ENCODE measurements around the gene VAPB.
"Not testable (repeated sequence)": the region's sequence is repeated elsewhere in the genome, so short reads cannot be mapped to it uniquely, and the experiment has no call there.

VAPB gene, protein sequence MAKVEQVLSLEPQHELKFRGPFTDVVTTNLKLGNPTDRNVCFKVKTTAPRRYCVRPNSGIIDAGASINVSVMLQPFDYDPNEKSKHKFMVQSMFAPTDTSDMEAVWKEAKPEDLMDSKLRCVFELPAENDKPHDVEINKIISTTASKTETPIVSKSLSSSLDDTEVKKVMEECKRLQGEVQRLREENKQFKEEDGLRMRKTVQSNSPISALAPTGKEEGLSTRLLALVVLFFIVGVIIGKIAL

DNA sequence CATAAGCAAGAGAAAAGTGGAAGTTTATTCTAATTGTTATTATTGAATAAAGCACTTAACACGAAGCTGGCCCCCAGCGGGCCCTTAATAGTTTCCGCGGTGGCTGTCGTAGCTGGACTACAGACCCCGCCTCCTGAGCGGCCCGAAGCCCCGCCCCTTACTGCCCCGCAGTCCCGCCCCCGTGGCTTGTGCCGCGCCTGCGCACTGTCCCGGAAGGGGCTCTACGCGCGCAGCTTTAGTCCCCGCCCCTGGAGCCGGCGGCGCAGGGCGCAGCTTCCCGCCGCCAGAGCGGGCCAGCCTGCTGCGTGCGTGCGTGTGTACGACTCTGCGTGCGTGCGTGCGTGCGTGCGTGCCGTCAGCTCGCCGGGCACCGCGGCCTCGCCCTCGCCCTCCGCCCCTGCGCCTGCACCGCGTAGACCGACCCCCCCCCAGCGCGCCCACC lies at the start of gene VAPB:
TSS of gene VAPB (plus strand) at position 348 of the 442 bp plus-strand sequence. CDS start 231 bp downstream, outside the sequence.
- no peak for DNase-seq (ENCODE audit: low read depth, low spot score)

DNA sequence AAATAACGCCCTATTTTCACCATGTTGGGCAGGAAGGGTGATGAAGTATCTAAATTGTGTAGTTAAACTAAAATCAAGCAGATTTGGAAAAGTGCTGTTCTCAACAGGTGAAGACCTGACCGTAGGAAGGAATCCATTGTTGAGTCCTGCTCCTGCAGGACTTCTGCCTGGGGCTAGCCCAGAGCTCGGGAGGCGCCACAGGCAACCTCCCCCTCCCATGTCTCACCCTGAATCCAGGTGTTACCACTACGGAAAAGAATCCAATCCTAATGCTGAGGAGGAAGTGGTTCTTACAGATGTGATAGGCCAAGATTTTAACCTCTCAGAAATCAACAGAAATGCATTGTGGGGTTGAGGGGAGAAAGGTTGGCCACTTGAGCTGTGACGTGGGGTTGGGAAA lies 49.3 kb upstream of the VAPB start:
- DNase-seq (ENCODE audit: low read depth, low spot score): no peak

DNA sequence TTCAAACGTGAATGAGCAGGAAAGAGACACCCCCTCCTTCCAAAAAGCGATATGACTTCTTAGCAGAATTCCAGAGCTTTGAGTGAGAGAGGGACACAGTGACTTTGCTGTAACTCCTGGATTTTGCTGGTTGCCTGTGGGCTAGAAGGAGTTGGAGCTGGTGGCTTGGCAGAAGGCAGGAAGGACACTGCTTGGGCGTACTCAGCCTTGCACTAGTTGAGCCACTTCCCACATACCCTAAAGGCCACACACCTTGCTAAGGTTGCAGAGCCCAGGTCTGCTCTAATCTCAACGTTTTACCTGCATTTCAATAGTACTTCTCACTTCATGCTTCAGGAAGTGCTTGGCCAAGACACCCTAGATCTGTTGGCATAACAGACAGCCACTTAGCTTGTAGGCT lies 48.9 kb upstream of the VAPB start:
- no peak for DNase-seq (ENCODE audit: low read depth, low spot score)

DNA sequence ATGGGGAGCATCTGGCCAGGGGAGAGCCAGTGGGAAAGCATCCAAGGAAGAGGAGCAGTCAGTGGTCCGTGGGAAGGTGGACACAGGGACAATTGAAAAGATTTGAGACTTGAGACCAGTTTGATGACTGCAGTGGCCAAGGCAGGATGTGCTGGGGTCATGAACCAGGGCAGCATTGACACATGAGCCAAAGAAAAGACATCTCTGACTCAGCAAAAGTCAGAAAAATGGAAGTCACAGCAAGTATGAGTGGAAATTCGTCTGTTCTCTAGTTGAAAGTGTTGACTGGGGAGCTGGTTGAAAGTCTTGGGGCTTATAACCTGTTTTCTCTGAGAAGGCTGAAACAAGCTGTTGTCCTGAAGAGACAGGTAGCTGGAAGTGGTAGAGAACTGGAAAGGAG lies 48.2 kb upstream of the VAPB start:
- DNase-seq (ENCODE audit: low read depth, low spot score): no peak

DNA sequence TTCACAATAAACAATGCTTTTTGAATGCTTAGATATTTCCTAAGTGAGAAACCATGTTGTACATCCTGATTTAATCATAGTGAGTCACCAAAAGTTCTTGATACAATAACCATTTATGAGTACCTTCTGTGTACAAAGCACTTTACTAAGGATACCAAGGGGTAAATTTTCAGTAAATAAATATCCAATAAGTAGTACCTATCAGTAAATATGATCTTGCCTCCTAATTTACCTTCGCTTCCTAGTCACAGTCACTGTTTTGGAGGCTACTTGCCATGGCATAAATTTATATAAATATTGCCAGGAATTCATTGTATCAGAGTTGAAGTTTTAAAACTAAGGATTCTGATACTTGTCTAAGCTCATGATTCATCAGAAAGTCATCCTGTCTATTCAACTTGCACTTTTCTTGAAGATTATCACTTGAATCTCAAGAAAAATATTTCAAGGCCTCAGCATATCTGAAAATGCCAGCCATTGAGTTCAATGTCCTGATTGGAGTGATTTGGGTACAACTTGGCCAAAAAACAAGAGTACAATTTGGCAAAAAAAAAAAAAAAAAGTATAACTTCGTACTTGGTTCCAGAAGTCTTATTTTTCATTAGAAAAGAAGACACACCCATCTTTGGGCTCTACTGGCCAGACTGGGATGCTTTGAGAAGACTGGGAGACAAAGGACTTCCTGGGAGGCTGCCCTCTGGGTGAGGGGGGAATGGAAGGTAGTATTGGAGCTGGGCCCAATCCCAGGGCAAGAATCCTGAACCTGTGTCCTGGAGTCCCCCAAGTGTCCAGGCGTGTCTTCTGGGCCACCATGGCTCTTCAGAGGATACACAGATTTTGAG lies 46.7 kb upstream of the VAPB start:
- no peak for DNase-seq (ENCODE audit: low read depth, low spot score)

DNA sequence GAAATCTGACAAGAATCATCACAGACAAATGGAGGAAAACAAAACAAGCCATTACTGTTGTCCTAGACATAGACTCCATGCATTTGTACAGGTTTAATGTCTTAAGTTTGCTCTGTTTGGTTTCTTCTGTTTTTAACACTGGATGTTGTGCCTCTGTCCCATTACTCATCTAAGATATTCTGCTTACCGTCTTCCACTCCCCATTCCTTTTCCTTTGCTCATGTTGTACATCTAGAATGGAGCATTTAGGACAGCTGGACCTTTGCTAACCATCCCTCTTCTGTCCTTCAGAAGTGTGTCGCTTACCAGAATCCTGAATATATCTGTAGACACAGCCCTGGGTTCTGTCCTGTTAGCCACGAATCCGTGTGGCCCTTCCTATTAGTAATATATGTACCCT lies 44.3 kb upstream of the VAPB start:
- DNase-seq (ENCODE audit: low read depth, low spot score): no peak

DNA sequence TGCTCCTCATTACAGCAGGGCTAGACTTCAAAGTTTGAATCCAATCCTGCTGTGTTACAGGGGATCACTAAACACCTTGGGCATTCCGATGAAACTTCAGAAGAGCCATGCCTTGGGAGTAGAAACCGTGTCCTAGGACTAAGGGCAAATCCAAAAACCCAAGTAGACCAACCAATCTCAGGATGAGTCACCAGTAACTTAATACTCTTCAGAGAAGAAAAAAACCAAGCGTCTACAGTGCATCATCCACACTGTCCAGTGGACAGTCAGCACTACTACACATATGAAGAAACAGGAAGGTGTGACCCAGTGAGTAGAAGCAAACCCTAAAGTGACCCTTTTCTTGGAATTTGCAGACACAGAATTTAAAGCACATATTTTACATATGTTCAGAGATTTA lies 39.5 kb upstream of the VAPB start:
- no peak for DNase-seq (ENCODE audit: low read depth, low spot score)

DNA sequence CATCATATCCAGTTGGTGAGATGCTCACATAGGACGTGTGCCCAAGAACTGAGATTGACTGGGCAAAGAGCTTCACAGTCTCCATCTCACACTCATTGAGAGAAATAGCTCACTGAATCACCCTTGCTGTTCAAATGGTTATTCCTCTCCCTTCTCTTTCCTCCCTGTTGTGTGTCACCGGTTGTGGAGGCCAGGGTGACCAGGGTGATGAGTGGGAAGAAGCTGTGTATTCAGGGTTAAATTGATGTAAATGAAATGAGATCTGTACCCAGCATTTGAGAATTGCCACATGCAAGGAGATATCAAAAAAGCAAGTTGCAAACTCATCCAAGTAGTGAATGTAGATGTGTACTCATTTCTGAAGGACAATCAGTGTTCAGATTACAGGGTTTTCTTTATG lies 36.6 kb upstream of the VAPB start:
- DNase-seq (ENCODE audit: low read depth, low spot score): no peak

DNA sequence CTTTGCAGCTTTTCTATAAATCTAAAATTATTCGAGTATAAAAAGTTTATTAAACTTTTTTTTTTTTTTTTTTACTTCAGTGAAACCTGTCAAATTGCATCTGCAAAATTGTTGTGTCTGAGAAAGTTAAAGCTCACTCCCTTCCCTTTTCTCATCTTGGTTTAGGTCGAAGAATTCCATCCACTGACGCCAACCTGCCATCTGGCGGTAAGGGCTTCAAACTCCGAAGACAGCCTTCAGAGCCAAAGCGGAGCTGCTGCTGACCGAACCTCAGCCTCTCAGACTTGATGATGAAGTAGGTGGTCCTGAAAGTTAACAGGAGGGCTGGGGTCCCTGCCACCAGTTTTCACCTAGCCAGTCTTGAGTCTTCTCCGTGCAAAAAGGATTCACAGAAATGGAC lies 29.6 kb upstream of the VAPB start:
- no peak for DNase-seq (ENCODE audit: low read depth, low spot score)

DNA sequence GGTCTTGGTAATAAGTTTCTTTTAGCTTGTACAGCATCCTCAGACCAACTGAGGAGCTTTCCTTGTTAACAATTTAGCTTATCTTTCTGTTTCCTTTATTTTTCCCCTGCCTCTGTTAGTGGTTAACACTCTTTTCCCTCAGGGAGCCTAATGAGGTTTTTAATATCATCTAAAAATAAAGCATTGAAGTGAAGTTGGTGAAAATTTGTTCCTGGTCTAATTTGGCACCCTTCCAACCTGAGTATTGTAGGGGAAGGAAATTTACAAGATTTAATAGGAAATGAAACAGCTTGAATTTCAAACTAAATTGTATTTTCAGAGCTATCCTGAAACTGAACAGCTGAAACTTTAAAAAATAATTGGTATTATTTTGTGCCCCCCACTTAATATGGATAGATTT lies 28.1 kb upstream of the VAPB start:
- no peak for DNase-seq (ENCODE audit: low read depth, low spot score)

DNA sequence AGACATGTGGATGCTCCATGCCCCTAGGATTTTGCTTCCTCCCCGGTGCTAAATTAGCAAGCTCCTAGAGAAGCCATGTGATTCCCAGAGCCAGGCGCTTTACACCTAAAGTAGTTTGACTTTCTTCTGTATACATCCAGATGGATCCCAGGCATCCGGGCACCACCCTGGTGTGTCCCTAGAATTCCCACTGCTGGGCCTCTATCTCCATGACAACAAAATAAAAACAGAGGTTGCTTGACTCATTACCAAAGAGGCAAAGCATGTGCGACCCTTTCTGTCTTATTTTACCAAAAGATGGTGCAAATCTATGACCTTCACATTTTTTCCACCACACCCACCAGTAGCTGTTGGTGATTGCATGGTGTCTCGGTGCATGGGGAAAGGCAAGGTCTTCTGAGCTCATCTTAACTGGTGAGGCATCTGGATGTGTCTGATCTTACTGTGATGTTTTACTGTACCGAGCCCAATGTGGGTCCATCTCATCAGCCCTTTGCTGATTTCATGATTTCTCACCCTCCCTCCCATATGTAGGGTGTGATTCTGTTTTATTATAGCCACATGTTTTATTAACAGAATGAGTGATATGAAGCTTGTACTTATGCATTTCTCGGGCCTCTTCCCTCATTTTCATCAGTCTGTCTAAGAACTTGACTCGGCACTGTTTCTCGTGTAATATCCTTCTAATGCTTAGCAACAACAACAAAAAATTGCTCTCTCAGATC lies 27.4 kb upstream of the VAPB start:
- no peak for DNase-seq (ENCODE audit: low read depth, low spot score)

DNA sequence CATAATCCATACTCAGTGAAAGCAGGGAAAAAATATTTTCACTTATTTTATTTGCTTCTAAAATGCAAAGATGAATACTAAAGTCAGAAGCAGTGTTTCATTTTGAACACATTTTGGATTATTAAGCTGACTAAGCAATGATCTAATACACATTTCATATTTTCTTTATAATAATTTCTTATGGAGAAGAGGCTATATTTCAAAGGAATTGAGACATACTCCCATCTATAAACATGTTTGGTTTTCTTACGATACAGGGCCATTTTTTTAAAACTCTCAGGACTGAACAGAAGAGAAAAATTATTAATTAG lies 26.9 kb upstream of the VAPB start:
- DNase-seq (ENCODE audit: low read depth, low spot score): no peak

DNA sequence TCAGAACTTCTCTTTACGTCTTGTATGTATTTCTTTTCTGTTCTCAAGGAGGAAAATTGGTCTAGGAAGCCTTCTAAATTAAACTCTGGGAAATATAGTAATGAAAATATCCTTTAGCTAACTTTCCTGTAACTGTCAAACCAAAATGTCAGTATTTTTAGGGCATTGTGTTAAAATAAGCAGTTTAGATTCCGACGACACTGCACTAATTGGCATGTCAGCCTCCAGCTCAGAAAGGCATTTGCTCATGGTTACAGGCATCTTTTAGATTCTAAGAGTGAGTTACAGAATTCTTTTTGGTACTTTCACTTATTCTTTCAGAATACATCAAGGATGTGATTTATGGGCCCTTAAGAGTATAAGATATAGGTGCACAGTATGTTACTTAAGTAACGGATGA lies 26.1 kb upstream of the VAPB start:
- no peak for DNase-seq (ENCODE audit: low read depth, low spot score)

DNA sequence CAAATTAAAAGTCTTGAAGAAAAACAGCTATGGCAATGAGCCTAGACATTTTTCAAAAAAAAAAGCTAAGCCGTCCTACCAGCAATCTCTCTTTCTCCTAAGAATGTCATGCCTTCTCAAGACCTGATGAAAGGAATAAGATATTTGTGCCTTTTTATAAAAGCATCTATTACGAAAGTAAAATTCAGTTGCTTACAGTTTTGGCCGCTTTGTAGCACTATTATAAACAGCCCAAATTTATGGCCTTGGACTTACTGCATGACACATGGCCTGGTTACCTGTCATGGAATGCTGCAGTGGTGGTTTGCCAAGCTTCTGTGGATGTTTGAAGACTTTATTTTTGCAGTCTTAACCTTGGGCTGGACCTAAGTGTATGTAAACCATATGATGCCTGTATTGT lies 22.2 kb upstream of the VAPB start:
- no peak for DNase-seq (ENCODE audit: low read depth, low spot score)

DNA sequence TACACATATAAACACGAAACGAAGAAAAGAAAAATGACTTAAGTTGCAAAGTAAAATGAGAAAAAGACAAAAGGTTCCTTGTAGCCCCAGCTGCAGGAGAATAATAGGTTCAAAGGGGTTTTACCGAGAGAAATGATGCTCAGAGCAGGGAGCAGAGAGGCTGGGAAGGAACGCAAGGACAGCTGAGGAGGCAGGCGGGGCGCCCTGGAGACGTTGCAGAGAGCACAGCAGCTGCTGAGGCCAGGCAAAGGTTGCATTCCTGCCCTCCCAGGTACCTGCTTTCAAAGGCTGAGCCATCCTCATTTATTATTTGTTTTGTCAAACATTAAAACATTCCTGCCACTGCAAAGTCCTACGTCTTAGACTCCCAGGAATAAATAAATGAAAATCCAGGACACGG lies 16.2 kb upstream of the VAPB start:
- no peak for DNase-seq (ENCODE audit: low read depth, low spot score)

DNA sequence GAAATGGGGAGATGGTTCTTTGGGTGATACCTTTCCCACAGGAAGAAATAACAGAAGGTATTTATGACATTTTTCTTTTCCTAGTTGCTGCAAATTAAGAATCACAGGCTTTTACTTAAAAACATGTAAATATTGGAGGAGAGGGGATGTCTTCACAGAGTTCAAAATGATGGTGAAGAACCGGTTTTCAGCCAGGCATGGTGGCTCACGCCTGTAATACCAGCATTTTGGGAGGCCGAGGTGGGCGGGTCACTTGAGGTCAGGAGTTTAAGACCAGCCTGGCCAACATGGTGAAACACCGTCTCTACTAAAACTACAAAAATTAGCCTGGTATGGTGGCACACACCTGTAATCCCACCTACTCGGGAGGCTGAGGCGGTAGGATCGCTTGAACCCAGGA lies 15.7 kb upstream of the VAPB start:
- not testable (repeated sequence) for DNase-seq (ENCODE audit: low read depth, low spot score)

DNA sequence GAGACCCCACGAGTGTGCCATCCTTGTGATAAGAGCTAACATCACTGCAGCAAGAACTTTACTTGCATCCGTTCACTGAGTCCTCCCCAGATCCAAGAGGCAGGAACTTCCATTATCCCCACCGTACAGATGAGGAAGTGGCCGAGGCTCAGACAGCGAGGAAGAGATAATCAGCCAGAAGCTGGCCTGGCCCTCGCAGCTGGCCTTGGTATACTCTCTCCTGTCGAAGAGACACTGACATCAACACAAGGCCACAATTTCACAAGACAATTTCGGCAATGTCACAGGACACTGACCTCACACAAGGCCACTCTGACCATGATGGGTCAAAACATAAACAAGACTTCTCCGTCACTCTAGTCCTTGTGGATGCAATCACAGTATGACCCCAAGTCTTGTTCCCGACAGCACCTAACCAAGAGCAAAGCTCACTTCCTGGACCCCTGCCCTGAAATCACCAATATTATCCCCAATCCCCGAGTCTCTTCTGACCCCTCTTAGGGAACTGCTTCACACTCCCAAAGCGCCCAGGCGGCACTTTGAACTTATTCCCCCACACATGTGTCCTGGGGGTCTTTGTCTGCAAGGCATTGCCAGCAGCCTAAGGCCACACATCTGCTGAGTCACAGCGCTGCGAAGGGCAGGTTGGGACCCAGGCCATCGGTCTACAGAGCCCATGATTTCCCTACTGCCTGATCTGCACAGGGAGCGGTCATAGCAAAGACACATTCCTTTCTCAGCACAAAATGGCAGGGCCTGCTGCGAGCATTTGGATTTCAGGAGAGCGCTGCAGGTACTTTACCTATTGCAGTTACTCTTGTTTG lies 14.8 kb upstream of the VAPB start:
- no peak for DNase-seq (ENCODE audit: low read depth, low spot score)

DNA sequence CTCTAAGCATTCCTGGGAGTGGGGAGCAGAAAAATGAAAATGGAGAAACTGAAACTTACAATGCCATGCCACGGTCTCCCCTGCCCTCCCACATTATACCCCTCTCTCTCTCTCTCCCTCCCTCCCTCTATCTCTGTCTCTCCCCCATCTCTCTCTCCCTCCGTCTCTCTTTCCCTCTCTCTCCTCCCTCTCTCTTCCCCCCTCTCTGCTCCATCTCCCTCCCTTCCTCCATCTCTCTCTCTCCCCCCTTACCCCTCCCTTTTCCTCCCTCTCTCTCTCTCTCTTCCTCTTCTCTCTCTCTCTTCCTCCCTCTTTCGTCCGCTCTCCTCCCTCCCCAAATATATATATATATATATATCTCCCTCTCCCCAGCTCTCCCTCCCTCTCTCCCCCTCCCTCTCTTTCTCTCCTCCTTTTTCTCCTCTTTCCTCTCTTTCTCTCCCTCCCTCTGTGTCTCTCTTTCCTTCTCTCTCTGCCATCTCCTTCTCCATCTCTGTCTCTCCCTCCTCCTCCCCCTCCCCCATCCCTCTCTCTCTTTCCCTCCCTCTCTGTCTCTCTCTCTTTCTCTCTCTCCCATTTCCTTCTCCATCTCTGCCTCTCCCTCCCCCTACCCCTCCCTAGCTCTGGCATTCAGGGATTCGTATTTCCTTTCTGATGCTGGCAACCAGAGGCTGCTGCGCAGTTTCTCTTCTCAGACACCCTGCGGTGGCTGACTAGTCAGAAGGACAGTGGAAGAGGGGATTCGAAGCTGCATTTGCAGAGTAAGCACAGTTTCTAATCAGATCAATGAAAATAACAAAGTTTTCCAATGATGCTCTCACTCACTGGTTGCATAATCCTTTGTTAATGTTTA lies 13.9 kb upstream of the VAPB start:
- peak; percentile 77 for DNase-seq (ENCODE audit: low read depth, low spot score)

DNA sequence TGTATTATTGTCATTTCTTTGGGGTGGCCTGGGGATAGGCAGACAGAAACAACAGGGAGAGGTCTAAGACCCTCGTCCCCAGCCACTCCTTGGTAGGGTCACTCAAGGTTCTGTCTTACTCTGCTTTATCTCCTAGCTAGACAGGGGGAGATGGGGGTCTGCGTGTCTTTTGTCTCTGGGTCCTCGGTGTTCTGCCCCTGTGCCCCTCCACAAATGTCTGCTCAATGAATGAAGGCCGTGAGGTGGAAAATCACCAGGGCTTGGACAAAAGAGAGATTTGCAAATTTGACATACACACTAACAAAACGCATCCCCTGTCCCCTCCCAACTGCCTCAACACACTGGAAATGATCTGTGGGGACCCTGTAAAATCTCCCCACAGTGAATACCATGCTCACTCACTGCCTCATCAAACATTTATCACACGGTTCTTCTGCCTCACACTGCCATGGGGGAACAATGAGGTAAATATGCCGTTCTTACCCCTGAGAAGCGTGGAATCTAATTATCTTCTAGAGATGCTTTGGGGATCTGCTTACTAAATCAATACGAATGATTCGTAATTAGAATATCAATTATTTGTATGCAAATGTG lies 13.2 kb upstream of the VAPB start:
- DNase-seq (ENCODE audit: low read depth, low spot score): no peak

DNA sequence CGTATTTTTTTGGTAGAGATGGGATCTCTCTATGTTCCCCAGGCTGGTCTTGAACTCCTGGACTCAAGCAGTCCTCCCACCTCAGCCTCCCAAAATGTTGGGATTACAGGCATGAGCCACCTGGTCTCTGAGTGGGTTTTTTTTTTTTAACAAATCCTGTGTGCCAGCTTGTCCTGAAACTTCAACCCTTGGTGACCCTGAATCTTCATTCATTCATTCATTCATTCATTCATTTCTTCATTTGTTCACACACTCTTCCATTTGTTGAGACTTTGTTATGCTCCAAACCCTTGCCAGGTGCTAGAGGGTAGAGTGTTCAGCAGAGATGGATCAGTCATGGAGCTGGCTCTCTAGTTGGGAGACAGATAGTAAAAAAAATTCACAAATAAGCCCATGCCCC lies 12.0 kb upstream of the VAPB start:
- DNase-seq (ENCODE audit: low read depth, low spot score): no peak

Measured in iPS DF 19.7 (cell line).